ENCODE data around the gene EARS2. TPM values are rescaled to one million over a fixed set of nuclear protein-coding genes. Genes with fewer than 3 reads are reported as not detected.

EARS2 gene
- total and polyA plus RNA-seq, 2 of the 8 experiments (the other 6 are each of a cell fraction or from before 2014, with no cell fraction given), result 47.8 to 111 TPM

GRCh38 chr16:23504453-23505179, 52.5 kb downstream of the EARS2 start:
- Histone ChIP-seq H3K14ac (ENCODE audit: insufficient read length) (no peak overlapping the region), H3K36me3 (ENCODE audit: control insufficient read depth in 2 of 4, insufficient read depth in 4 of 4, low read length in 3 of 4) (peaks cover 0 to 5% (median 1%) of the 10 kb centered on the region in 4 experiments; a peak in 4 of 8 replicates), H3K23ac (ENCODE audit: insufficient read length) (no peak overlapping the region), H3K9me3 (ENCODE audit: insufficient read depth in 2 of 2, low read depth in 1 of 2, low read length in 1 of 2) (no peaks in the 10 kb centered on the region), H2BK5ac (ENCODE audit: low read depth, low read length) (0 out of 2 replicates have a peak overlapping the region, but pooled peaks have one; percentile 52), H3K27ac (ENCODE audit: low read depth, low read length) (peak overlapping the region; percentile 15; the same call in 1 of the 2 replicates), H2BK12ac (ENCODE audit: low read depth, low read length) (no peak overlapping the region), H3K79me2 (ENCODE audit: control insufficient read depth in 1 of 2, insufficient read depth in 2 of 2, low read length in 2 of 2) (peaks cover 52 to 100% of the 10 kb centered on the region in 2 experiments), H3K4me1 (replicated peaks in 1 of 4; ENCODE audit: control insufficient read depth in 3 of 4, insufficient read depth in 4 of 4, low read length in 3 of 4) (peaks cover 0 to 14% (median 5%) of the 10 kb centered on the region in 4 experiments; a peak in 5 of 7 replicates), H3K4ac (replicated peaks; ENCODE audit: insufficient read length, low read depth, low read length) (no peak overlapping the region), H3K4me2 (ENCODE audit: insufficient read depth in 1 of 2, low read depth in 2 of 2, low read length in 2 of 2) (peak overlapping the region; percentile 19 to 28; a peak in 1 of 4 replicates), H2BK20ac (ENCODE audit: low read length) (no peak overlapping the region), H4K5ac (ENCODE audit: insufficient read length, low read depth, low read length) (no peak overlapping the region), H4K8ac (ENCODE audit: extremely low read depth, insufficient read depth, low read length) (no peak overlapping the region), H3K18ac (ENCODE audit: extremely low read depth, low read length) (no peak overlapping the region), H2AFZ (ENCODE audit: low read length) (no peak overlapping the region), H2AK5ac (ENCODE audit: low read depth, low read length) (no peak overlapping the region), H2BK15ac (ENCODE audit: low read length) (no peak overlapping the region), H3K9ac (replicated peaks in 1 of 4; ENCODE audit: extremely low read depth in 1 of 4, low read depth in 3 of 4, low read length in 3 of 4) (no peak overlapping the region), H4K20me1 (replicated peaks in 1 of 2; ENCODE audit: control insufficient read depth in 1 of 2, insufficient read depth in 2 of 2, low read length in 2 of 2) (peaks cover 42 to 59% of the 10 kb centered on the region in 2 experiments), H3K23me2 (ENCODE audit: low read depth, low read length) (peaks cover 10% of the 10 kb centered on the region), H3K79me1 (ENCODE audit: low read depth, low read length) (peaks cover 34% of the 10 kb centered on the region), H3K27me3 (replicated peaks in 1 of 4; ENCODE audit: control insufficient read depth in 3 of 4, extremely low read depth in 1 of 4, insufficient read depth in 3 of 4, low read length in 3 of 4) (no peaks in the 10 kb centered on the region), H4K91ac (replicated peaks; ENCODE audit: insufficient read length, low read length) (no peak overlapping the region), H3K56ac (replicated peaks; ENCODE audit: insufficient read length, low read depth, low read length) (no peak overlapping the region), H3K4me3 (ENCODE audit: extremely low read depth in 1 of 4, insufficient read depth in 2 of 4, low read depth in 3 of 4, low read length in 4 of 4) (no peak overlapping the region), H2BK120ac (replicated peaks; ENCODE audit: low read depth, low read length) (no peak overlapping the region)
- FAIRE-seq, result no peak
- ChIA-PET POLR2A (ENCODE audit: partially characterized antibody) (interaction anchor here (0.7 to 2.1 kb wide), 7 partner anchors 9 to 179 kb away, joined by 3 to 6 read pairs (median 3); no protein-coding TSS in a partner anchor), CTCF (ENCODE audit: partially characterized antibody) (no interaction called here)
- peak in 1 of 2 experiments; percentile 49 for DNase-seq (ENCODE audit: low read depth in 1 of 2, low spot score in 2 of 2)
- 81% methylated on average over 13 of the region's 13 CpGs; no CpG with 5 or more reads in 1 of the 2 experiments for WGBS, 2 experiments (ENCODE audit: extremely low coverage in 1 of 2, insufficient coverage in 1 of 2, insufficient read length in 1 of 2, insufficient replicate concordance in 2 of 2, low coverage in 1 of 2, low lambda C conversion rate in 2 of 2, missing lambda C conversion rate in 1 of 2)
- no peak for TF ChIP-seq JUND (IDR thresholded peaks at IDR 0.05; ENCODE audit: low read length)
- TF ChIP-seq ZNF274 (IDR thresholded peaks at IDR 0.05; ENCODE audit: borderline replicate concordance, extremely low read depth, low read length), result no peak
- TF ChIP-seq SAP30 (IDR thresholded peaks at IDR 0.05; ENCODE audit: insufficient read depth, insufficient replicate concordance, low read length), result no peak
- TF ChIP-seq NANOG (IDR thresholded peaks at IDR 0.05; ENCODE audit: insufficient read depth, low read depth, low read length, poor library complexity, severe bottlenecking), result no peak
- TF ChIP-seq ATF2 (IDR thresholded peaks at IDR 0.05; ENCODE audit: low read length), result no peak
- TF ChIP-seq PHF8 (conservative IDR thresholded peaks at IDR 0.05; ENCODE audit: low read depth, low read length), result no peak
- no peak for TF ChIP-seq TEAD4 (IDR thresholded peaks at IDR 0.05; ENCODE audit: low read depth, low read length)
- no peak for TF ChIP-seq TAF1 (IDR thresholded peaks at IDR 0.05; ENCODE audit: low read depth, low read length)
- TF ChIP-seq ASH2L (IDR thresholded peaks at IDR 0.05; ENCODE audit: low read length), result no peak
- no peak for TF ChIP-seq TAF7 (optimal IDR thresholded peaks at IDR 0.05; ENCODE audit: borderline replicate concordance, low read depth, low read length)
